CD4-positive, alpha-beta T cell (primary cell): ENCODE results near the gene GTF2A1. TPM values are rescaled to one million over a fixed set of nuclear protein-coding genes. Genes with fewer than 3 reads are reported as not detected.

Source experiments
- ATAC-seq: fragments of 200-7000 bp; cut with Tn5 transposase; one replicate; pipeline ENCODE4 v1.10.0; 2022; ENCODE audit warnings: mild to moderate bottlenecking; ENCODE audit not compliant: poor library complexity
- CTCF ChIA-PET: fragments of 350-600 bp; sonication (Branson Sonifier 250); formaldehyde crosslinking; loops from one replicate; lab custom pipeline; 2021; ENCODE audit warnings: antibody characterized with exemption, inconsistent platforms; lab: Charles Lee
- POLR2A ChIA-PET: fragments of 350-600 bp; sonication (Branson Sonifier 250); formaldehyde crosslinking; loops from one replicate; lab custom pipeline; 2021; ENCODE audit warnings: antibody characterized with exemption, inconsistent platforms; lab: Charles Lee
- DNase-seq, 14 experiments: peaks; one replicate each; pipeline ENCODE4 v3.0.0-alpha.2; 2013 to 2020; ENCODE audit warnings: mixed read lengths in 2 of 14
- H3K27ac ChIP-seq, 2 donors: one replicate each; pipeline versions ENCODE4 v1.5.1 to v1.7.0; 2013; ENCODE audit warnings: low read length in 2 of 2, low read depth in 1 of 2, mild to moderate bottlenecking in 1 of 2
- H3K27me3 ChIP-seq, 2 experiments: 1 replicate in 1 of 2; 2 replicates in 1 of 2; pipeline versions ENCODE4 v1.6.1 to v1.7.0; 2013; ENCODE audit warnings: low read length in 2 of 2, control low read depth in 1 of 2, mild to moderate bottlenecking in 1 of 2, moderate library complexity in 1 of 2; ENCODE audit not compliant: insufficient read depth in 2 of 2, control insufficient read depth in 1 of 2
- H3K36me3 ChIP-seq: one replicate; pipeline ENCODE4 v1.6.1; 2013; ENCODE audit warnings: low read length, control low read depth; ENCODE audit not compliant: insufficient read depth
- H3K4me1 ChIP-seq: one replicate; pipeline ENCODE4 v1.6.1; 2013; ENCODE audit warnings: low read length, control low read depth; ENCODE audit not compliant: insufficient read depth
- H3K4me3 ChIP-seq: one replicate; pipeline ENCODE4 v1.5.1; 2013; ENCODE audit warnings: mild to moderate bottlenecking, low read length, moderate library complexity
- H3K9me3 ChIP-seq, 2 experiments: 1 replicate in 1 of 2; 2 replicates in 1 of 2; pipeline versions ENCODE4 v1.6.1 to v1.7.0; 2013; ENCODE audit warnings: low read length in 2 of 2, mild to moderate bottlenecking in 2 of 2, control low read depth in 1 of 2, moderate library complexity in 1 of 2; ENCODE audit not compliant: control insufficient read depth in 1 of 2, insufficient read depth in 1 of 2
- H3K27ac Mint-ChIP-seq: one replicate; pipeline ENCODE4 v1.8.0; 2020; ENCODE audit warnings: mixed read lengths
- H3K27me3 Mint-ChIP-seq: one replicate; pipeline ENCODE4 v1.8.0; 2021; ENCODE audit warnings: mixed read lengths
- H3K36me3 Mint-ChIP-seq: one replicate; pipeline ENCODE4 v1.8.0; 2021; ENCODE audit warnings: low read depth, mixed read lengths
- H3K4me1 Mint-ChIP-seq: one replicate; pipeline ENCODE4 v1.8.0; 2021; ENCODE audit warnings: low read depth, mixed read lengths
- H3K4me3 Mint-ChIP-seq: one replicate; pipeline ENCODE4 v1.8.0; 2020; ENCODE audit warnings: mild to moderate bottlenecking, mixed read lengths
- H3K9me3 Mint-ChIP-seq: one replicate; pipeline ENCODE4 v1.8.0; 2020; ENCODE audit warnings: mixed read lengths
- intact Hi-C, 2 experiments: fragments of 100-400 bp; cut with DNase I in 1 of 2; cut with micrococcal nuclease in 1 of 2; formaldehyde crosslinking; loops; one replicate each; pipeline versions ENCODE4 v1.15.1 to v1.9.0; 2023 to 2025; cut with DNase I, micrococcal nuclease
- total RNA-seq, 174 experiments: library from RNA in 2 of 174; stranded (reverse) in 2 of 174; gene quantifications; one replicate each; pipeline ENCODE4 v1.2.3 and lab custom pipeline; 2021 to 2026
- TF ChIP-seq, protein P1 (sequence below): fragments of 200-600 bp; IDR thresholded peaks from one replicate; pipeline ENCODE4 v1.8.0; 2022; ENCODE audit warnings: antibody characterized with exemption, mild to moderate bottlenecking

The GTF2A1 gene
- total RNA-seq, 2 experiments from 2014 or later: 11.5 to 12.8 TPM

GRCh38 chr14:81209167-81209836 is 11.5 kb downstream of the GTF2A1 start:
- no peak overlapping the region for H3K27ac Mint-ChIP-seq
- intact Hi-C loops: no loop called here
- H3K27me3 Mint-ChIP-seq: no peaks in the 10 kb centered on the region
- Histone ChIP-seq H3K4me1 (peaks cover 6% of the 10 kb centered on the region), H3K9me3 (no peaks in the 10 kb centered on the region), H3K27me3 (no peaks in the 10 kb centered on the region), H3K36me3 (peaks cover 78% of the 10 kb centered on the region), H3K27ac (no peak overlapping the region), H3K4me3 (no peak overlapping the region)
- POLR2A ChIA-PET: interaction anchor here (0.7 kb wide), 1 partner anchor 10 kb away, joined by 3 read pairs; no protein-coding TSS in a partner anchor
- peaks cover 66% of the 10 kb centered on the region for H3K4me1 Mint-ChIP-seq
- CTCF ChIA-PET: no interaction called here
- H3K36me3 Mint-ChIP-seq: peaks cover 92% of the 10 kb centered on the region
- TF ChIP-seq, protein P1, sequence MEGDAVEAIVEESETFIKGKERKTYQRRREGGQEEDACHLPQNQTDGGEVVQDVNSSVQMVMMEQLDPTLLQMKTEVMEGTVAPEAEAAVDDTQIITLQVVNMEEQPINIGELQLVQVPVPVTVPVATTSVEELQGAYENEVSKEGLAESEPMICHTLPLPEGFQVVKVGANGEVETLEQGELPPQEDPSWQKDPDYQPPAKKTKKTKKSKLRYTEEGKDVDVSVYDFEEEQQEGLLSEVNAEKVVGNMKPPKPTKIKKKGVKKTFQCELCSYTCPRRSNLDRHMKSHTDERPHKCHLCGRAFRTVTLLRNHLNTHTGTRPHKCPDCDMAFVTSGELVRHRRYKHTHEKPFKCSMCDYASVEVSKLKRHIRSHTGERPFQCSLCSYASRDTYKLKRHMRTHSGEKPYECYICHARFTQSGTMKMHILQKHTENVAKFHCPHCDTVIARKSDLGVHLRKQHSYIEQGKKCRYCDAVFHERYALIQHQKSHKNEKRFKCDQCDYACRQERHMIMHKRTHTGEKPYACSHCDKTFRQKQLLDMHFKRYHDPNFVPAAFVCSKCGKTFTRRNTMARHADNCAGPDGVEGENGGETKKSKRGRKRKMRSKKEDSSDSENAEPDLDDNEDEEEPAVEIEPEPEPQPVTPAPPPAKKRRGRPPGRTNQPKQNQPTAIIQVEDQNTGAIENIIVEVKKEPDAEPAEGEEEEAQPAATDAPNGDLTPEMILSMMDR: no peak
- no peaks in the 10 kb centered on the region for H3K9me3 Mint-ChIP-seq
- ATAC-seq (no peak), DNase-seq (peak in 2 of 14 experiments; percentile 18 to 36)
- H3K4me3 Mint-ChIP-seq: no peak overlapping the region

GRCh38 chr14:81208489-81208888 is 12.3 kb downstream of the GTF2A1 start:
- ATAC-seq (no peak), DNase-seq (peak in 2 of 14 experiments; percentile 25 to 32)
- Histone ChIP-seq H3K9me3 (no peaks in the 10 kb centered on the region), H3K4me3 (no peak overlapping the region), H3K4me1 (peaks cover 6% of the 10 kb centered on the region), H3K36me3 (peaks cover 79% of the 10 kb centered on the region), H3K27ac (no peak overlapping the region), H3K27me3 (no peaks in the 10 kb centered on the region)
- intact Hi-C loops: no loop called here
- POLR2A ChIA-PET: no interaction called here
- CTCF ChIA-PET: no interaction called here
- H3K36me3 Mint-ChIP-seq: peaks cover 91% of the 10 kb centered on the region
- TF ChIP-seq, protein P1: no peak
- peaks cover 73% of the 10 kb centered on the region for H3K4me1 Mint-ChIP-seq
- no peaks in the 10 kb centered on the region for H3K27me3 Mint-ChIP-seq
- H3K9me3 Mint-ChIP-seq: no peaks in the 10 kb centered on the region
- H3K27ac Mint-ChIP-seq: no peak overlapping the region
- H3K4me3 Mint-ChIP-seq: no peak overlapping the region

DNA sequence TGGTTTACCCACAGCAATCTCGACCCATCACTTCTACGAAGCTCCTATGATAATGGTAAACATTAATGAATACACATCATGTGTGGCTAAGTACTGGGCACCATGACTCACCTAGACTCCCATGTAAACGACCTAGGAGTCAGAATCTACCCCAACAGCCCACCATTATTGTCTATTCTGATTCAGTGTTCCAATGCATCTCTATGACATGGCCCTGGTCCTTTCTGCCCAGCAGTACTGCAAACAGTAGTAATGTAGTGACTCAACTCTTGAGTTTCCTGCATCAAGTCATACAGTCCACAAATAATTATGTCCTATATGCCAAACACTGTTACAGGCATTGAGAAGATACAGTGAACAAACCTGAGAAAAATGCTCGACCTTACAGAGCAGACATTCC is 14.6 kb downstream of the GTF2A1 start:
- no peaks in the 10 kb centered on the region for H3K27me3 Mint-ChIP-seq
- TF ChIP-seq, protein P1: no peak
- H3K4me1 Mint-ChIP-seq: peaks cover 57% of the 10 kb centered on the region
- H3K9me3 Mint-ChIP-seq: no peaks in the 10 kb centered on the region
- no peaks in the 10 kb centered on the region for H3K9me3 ChIP-seq
- no peak overlapping the region for H3K27ac ChIP-seq
- H3K27ac Mint-ChIP-seq: peak overlapping the region; percentile 15
- no peaks in the 10 kb centered on the region for H3K27me3 ChIP-seq
- peaks cover 87% of the 10 kb centered on the region for H3K36me3 Mint-ChIP-seq
- intact Hi-C loops: no loop called here
- no peak overlapping the region for H3K4me3 Mint-ChIP-seq
- CTCF ChIA-PET: no interaction called here
- H3K4me3 ChIP-seq: no peak overlapping the region
- H3K4me1 ChIP-seq: peaks cover 2% of the 10 kb centered on the region
- no peak for DNase-seq
- peaks cover 81% of the 10 kb centered on the region for H3K36me3 ChIP-seq
- POLR2A ChIA-PET: no interaction called here
- ATAC-seq: no peak
